Kidney epithelial cell (primary cell): ENCODE measurements around the gene PTP4A2. TPM values are rescaled to one million over a fixed set of nuclear protein-coding genes. Genes with fewer than 3 reads are reported as not detected.

ENCODE experiments used
- DNase-seq: peaks from one replicate; pipeline ENCODE4 v3.0.0-alpha.2; 2010; ENCODE audit warnings: low read depth
- H3K27me3 ChIP-seq: 2 replicates; pipeline ENCODE4 v1.6.0; 2011; ENCODE audit warnings: low read length; ENCODE audit not compliant: control insufficient read depth, insufficient read depth
- H3K36me3 ChIP-seq: 2 replicates; pipeline ENCODE4 v1.5.1; 2011; ENCODE audit warnings: low read length; ENCODE audit not compliant: control insufficient read depth, insufficient read depth
- H3K4me3 ChIP-seq: 2 replicates; pipeline ENCODE4 v1.5.1; 2011; ENCODE audit warnings: low read depth, mild to moderate bottlenecking, control low read depth, low read length
- CTCF ChIP-seq: IDR thresholded peaks from 2 replicates; pipeline ENCODE4 v1.5.1; 2011; ENCODE audit warnings: mild to moderate bottlenecking, moderate library complexity, low read length, control low read depth, inconsistent platforms; ENCODE audit not compliant: insufficient read depth, poor library complexity, severe bottlenecking
- total RNA-seq: library from RNA; depleted of rRNA; stranded (reverse); fragments of >200 nt; gene quantifications from 2 replicates; pipeline ENCODE4 v1.2.3, GENCODE V29; 2015

Gene PTP4A2
- total RNA-seq, 1 donor from 2014 or later = 346 TPM

GRCh38 chr1:31879981-31880608 is 58.1 kb downstream of the PTP4A2 start:
- no peak for DNase-seq
- Histone ChIP-seq H3K4me3 (no peak overlapping the region), H3K27me3 (no peaks in the 10 kb centered on the region), H3K36me3 (no peaks in the 10 kb centered on the region)
- TF ChIP-seq CTCF = no peak

GRCh38 chr1:31878058-31878457 is 60.1 kb downstream of the PTP4A2 start:
- no peak for TF ChIP-seq CTCF
- DNase-seq = no peak
- no peaks in the 10 kb centered on the region for H3K27me3 ChIP-seq
- no peaks in the 10 kb centered on the region for H3K36me3 ChIP-seq
- no peak overlapping the region for H3K4me3 ChIP-seq

- DNase-seq = no peak
- H3K27me3 ChIP-seq = no peaks in the 10 kb centered on the region
- no peak overlapping the region for H3K4me3 ChIP-seq
- H3K36me3 ChIP-seq = no peaks in the 10 kb centered on the region
- TF ChIP-seq CTCF = no peak
These were observed 60.6 kb downstream of the PTP4A2 start for GRCh38 chr1:31877544-31877943.

GRCh38 chr1:31875636-31876236 is 62.4 kb downstream of the PTP4A2 start:
- Histone ChIP-seq H3K4me3 (no peak overlapping the region), H3K36me3 (no peaks in the 10 kb centered on the region), H3K27me3 (no peaks in the 10 kb centered on the region)
- DNase-seq = no peak
- TF ChIP-seq CTCF = no peak

GRCh38 chr1:31874942-31875341 is 63.2 kb downstream of the PTP4A2 start:
- H3K4me3 ChIP-seq = no peak overlapping the region
- H3K27me3 ChIP-seq = no peaks in the 10 kb centered on the region
- no peak for TF ChIP-seq CTCF
- no peaks in the 10 kb centered on the region for H3K36me3 ChIP-seq
- DNase-seq = no peak
